Upper lobe of left lung (tissue), 4 donors: ENCODE data around the gene MNAT1.

Source experiments
- CTCF ChIP-seq, 6 experiments: fragments of 450-650 bp in 4 of 6; fragments of 200-600 bp in 2 of 6; sonication (generic) in 2 of 6; IDR thresholded peaks; one replicate each; pipeline ENCODE4 v1.5.1; 2016 to 2019; ENCODE audit warnings: antibody characterized with exemption in 6 of 6
- POLR2A ChIP-seq, 4 donors: fragments of 450-650 bp; IDR thresholded peaks; one replicate each; pipeline ENCODE4 v1.5.1; 2016 to 2017; ENCODE audit warnings: antibody characterized with exemption in 4 of 4, mild to moderate bottlenecking in 2 of 4
- POLR2AphosphoS5 ChIP-seq, 2 donors: sonication (generic); formaldehyde crosslinking; IDR thresholded peaks; one replicate each; pipeline ENCODE4 v1.5.1; 2017; ENCODE audit warnings: antibody characterized with exemption in 2 of 2

GRCh38 chr14:60925286-60925685, 190.7 kb downstream of the MNAT1 start:
- TF ChIP-seq CTCF (IDR thresholded peaks at IDR 0.05): no peak
- no peak for TF ChIP-seq POLR2A (IDR thresholded peaks at IDR 0.05)
- no peak for TF ChIP-seq POLR2AphosphoS5 (IDR thresholded peaks at IDR 0.05)
